Upper lobe of left lung (tissue), 4 donors: Measurements from ENCODE around the gene GPC1.

ENCODE experiments used
- EP300 ChIP-seq, 4 donors: sonication (generic); formaldehyde crosslinking; IDR thresholded peaks; one replicate each; pipeline ENCODE4 v1.5.1; 2017; ENCODE audit warnings: antibody characterized with exemption in 4 of 4, control low read depth in 2 of 4
- POLR2A ChIP-seq, 4 donors: fragments of 450-650 bp; IDR thresholded peaks; one replicate each; pipeline ENCODE4 v1.5.1; 2016 to 2017; ENCODE audit warnings: antibody characterized with exemption in 4 of 4, mild to moderate bottlenecking in 2 of 4
- POLR2AphosphoS5 ChIP-seq, 2 donors: sonication (generic); formaldehyde crosslinking; IDR thresholded peaks; one replicate each; pipeline ENCODE4 v1.5.1; 2017; ENCODE audit warnings: antibody characterized with exemption in 2 of 2
- TF ChIP-seq, protein P1 (sequence below), 6 experiments: fragments of 450-650 bp in 4 of 6; fragments of 200-600 bp in 2 of 6; sonication (generic) in 2 of 6; IDR thresholded peaks; one replicate each; pipeline ENCODE4 v1.5.1; 2016 to 2019; ENCODE audit warnings: antibody characterized with exemption in 6 of 6

DNA sequence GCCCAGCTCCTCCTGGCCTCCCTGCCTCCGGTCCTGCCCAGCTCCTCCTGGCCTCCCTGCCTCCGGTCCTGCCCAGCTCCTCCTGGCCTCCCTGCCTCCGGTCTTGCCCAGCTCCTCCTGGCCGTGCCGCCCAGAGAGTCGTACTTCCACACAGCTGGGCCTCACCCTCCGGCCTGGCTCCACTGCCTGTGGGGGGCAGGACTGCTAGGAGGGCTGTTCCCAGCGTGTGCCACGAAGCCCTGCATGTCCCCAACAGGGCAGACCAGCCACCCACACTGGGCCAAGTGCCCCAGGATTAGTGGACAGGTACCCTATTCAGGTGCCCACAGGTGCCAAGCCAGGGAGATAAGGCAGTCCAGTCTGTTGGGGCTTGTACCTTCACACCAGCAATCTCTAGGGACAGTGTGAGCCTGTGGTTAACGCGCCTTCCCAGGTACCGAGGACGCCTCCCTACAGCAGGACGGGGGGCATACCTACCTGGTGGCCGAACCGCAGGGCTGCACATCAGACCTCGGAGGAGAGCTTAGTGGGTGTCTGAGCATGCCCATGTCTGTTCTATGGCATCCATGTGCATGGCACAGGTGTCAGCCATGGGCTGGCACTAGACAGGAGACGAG lies 5.3 kb downstream of the GPC1 start:
- TF ChIP-seq, protein P1, sequence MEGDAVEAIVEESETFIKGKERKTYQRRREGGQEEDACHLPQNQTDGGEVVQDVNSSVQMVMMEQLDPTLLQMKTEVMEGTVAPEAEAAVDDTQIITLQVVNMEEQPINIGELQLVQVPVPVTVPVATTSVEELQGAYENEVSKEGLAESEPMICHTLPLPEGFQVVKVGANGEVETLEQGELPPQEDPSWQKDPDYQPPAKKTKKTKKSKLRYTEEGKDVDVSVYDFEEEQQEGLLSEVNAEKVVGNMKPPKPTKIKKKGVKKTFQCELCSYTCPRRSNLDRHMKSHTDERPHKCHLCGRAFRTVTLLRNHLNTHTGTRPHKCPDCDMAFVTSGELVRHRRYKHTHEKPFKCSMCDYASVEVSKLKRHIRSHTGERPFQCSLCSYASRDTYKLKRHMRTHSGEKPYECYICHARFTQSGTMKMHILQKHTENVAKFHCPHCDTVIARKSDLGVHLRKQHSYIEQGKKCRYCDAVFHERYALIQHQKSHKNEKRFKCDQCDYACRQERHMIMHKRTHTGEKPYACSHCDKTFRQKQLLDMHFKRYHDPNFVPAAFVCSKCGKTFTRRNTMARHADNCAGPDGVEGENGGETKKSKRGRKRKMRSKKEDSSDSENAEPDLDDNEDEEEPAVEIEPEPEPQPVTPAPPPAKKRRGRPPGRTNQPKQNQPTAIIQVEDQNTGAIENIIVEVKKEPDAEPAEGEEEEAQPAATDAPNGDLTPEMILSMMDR (IDR thresholded peaks at IDR 0.05): no peak
- TF ChIP-seq POLR2A (IDR thresholded peaks at IDR 0.05): no peak
- no peak for TF ChIP-seq POLR2AphosphoS5 (IDR thresholded peaks at IDR 0.05)
- no peak for TF ChIP-seq EP300 (IDR thresholded peaks at IDR 0.05)
